ENCODE measurements around the gene UQCRH.

GRCh38 chr1:46315669-46316403 lies 12.3 kb downstream of the UQCRH start:
- TF ChIP-seq POLR2A (IDR thresholded peaks at IDR 0.05) (no peak), POLR2AphosphoS5 (IDR thresholded peaks at IDR 0.05) (no peak)
- TF ChIP-seq, protein P1, sequence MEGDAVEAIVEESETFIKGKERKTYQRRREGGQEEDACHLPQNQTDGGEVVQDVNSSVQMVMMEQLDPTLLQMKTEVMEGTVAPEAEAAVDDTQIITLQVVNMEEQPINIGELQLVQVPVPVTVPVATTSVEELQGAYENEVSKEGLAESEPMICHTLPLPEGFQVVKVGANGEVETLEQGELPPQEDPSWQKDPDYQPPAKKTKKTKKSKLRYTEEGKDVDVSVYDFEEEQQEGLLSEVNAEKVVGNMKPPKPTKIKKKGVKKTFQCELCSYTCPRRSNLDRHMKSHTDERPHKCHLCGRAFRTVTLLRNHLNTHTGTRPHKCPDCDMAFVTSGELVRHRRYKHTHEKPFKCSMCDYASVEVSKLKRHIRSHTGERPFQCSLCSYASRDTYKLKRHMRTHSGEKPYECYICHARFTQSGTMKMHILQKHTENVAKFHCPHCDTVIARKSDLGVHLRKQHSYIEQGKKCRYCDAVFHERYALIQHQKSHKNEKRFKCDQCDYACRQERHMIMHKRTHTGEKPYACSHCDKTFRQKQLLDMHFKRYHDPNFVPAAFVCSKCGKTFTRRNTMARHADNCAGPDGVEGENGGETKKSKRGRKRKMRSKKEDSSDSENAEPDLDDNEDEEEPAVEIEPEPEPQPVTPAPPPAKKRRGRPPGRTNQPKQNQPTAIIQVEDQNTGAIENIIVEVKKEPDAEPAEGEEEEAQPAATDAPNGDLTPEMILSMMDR (IDR thresholded peaks at IDR 0.05 in 8 of 11, conservative IDR thresholded peaks at IDR 0.05 in 3 of 11), result no peak
